Fibroblast of mammary gland (primary cell): ENCODE measurements around the gene SLC26A3.

ENCODE experiments used
- DNase-seq: peaks from one replicate; pipeline ENCODE4 v3.0.0-alpha.2; 2010; ENCODE audit warnings: low read depth
- H3K4me3 ChIP-seq: 2 replicates; pipeline ENCODE4 v1.5.1; 2011; ENCODE audit warnings: low read depth, mild to moderate bottlenecking, low read length, moderate library complexity; ENCODE audit not compliant: control insufficient read depth
- CTCF ChIP-seq: conservative IDR thresholded peaks from 2 replicates; pipeline ENCODE4 v1.5.1; 2011; ENCODE audit warnings: low read depth, low read length, inconsistent platforms; ENCODE audit not compliant: control insufficient read depth, insufficient read depth

SLC26A3 gene

GRCh38 chr7:107721286-107721685, 81.7 kb downstream of the SLC26A3 start:
- no peak for TF ChIP-seq CTCF
- no peak overlapping the region for H3K4me3 ChIP-seq
- DNase-seq: no peak

GRCh38 chr7:107718456-107719193, 84.4 kb downstream of the SLC26A3 start:
- no peak for DNase-seq
- no peak for TF ChIP-seq CTCF
- H3K4me3 ChIP-seq: no peak overlapping the region

GRCh38 chr7:107715531-107715930, 87.5 kb downstream of the SLC26A3 start:
- DNase-seq: peak; percentile 63
- TF ChIP-seq CTCF: no peak
- no peak overlapping the region for H3K4me3 ChIP-seq
